ENCODE data around the gene ARHGAP26. TPM values are rescaled to one million over a fixed set of nuclear protein-coding genes. Genes with fewer than 3 reads are reported as not detected.

ARHGAP26 gene
- total and polyA plus RNA-seq, 2 donors (not counting 3 experiments of a cell fraction or from before 2014, with no cell fraction given), result 3.1 to 16.2 TPM

- Histone ChIP-seq H3K27me3 (ENCODE audit: control insufficient read depth in 2 of 2, insufficient read depth in 2 of 2, low read length in 2 of 2) (peaks cover 3 to 5% of the 10 kb centered on the region in 2 experiments), H3K9me1 (replicated peaks; ENCODE audit: control insufficient read depth, extremely low read depth, insufficient read depth, low read length) (no peaks in the 10 kb centered on the region), H3K4me2 (ENCODE audit: insufficient read depth, low read length) (no peak overlapping the region), H3K9me3 (replicated peaks; ENCODE audit: control insufficient read depth, insufficient read depth, low read length) (no peaks in the 10 kb centered on the region), H3K79me2 (ENCODE audit: control insufficient read depth, insufficient read depth, low read length) (no peaks in the 10 kb centered on the region), H3K9ac (replicated peaks; ENCODE audit: extremely low read depth, insufficient read depth, low read length) (no peak overlapping the region), H3K36me3 (ENCODE audit: control insufficient read depth in 2 of 2, extremely low read depth in 1 of 2, insufficient read depth in 2 of 2, low read length in 2 of 2) (no peaks in the 10 kb centered on the region), H2AFZ (ENCODE audit: low read depth, low read length) (no peak overlapping the region), H4K20me1 (replicated peaks; ENCODE audit: control insufficient read depth, extremely low read depth, insufficient read depth, low read length) (no peaks in the 10 kb centered on the region), H3K4me1 (ENCODE audit: control insufficient read depth, extremely low read depth, insufficient read depth, low read length) (peaks cover 16% of the 10 kb centered on the region), H3K27ac (ENCODE audit: insufficient read depth, low read depth, low read length) (no peak overlapping the region), H3K4me3 (replicated peaks in 1 of 3; ENCODE audit: insufficient read depth in 1 of 3, low read depth in 1 of 3, low read length in 3 of 3) (no peak overlapping the region)
- ChIA-PET POLR2A (no interaction called here), CTCF (interaction anchor here (0.7 to 3.3 kb wide), 6 partner anchors 9 to 275 kb away, joined by 3 to 21 read pairs (median 4); partner anchors contain the start of gene NR3C1)
- intact Hi-C loops (cut with micrococcal nuclease), result loop anchor here (5.0 to 10.0 kb wide), 4 partner anchors 54 to 1066 kb away; no protein-coding TSS in a partner anchor
- no peak for TF ChIP-seq POLR2A (IDR thresholded peaks at IDR 0.05; ENCODE audit: low read depth, low read length)
- TF ChIP-seq POLR2AphosphoS5 (IDR thresholded peaks at IDR 0.05; ENCODE audit: insufficient read depth, low read depth, low read length), result no peak
- no TSS peak for BruUV-seq (replicated peaks)
- DNase-seq (ENCODE audit: low read depth, low spot score) (no peak), FAIRE-seq (no peak)
- dilution Hi-C loops (cut with MboI; ENCODE audit: extremely low pct_ligation_motif_present, low sequenced_read_pairs), result no loop called here
These were observed 358.4 kb downstream of the ARHGAP26 start for GRCh38 chr5:143128412-143129071.

DNA sequence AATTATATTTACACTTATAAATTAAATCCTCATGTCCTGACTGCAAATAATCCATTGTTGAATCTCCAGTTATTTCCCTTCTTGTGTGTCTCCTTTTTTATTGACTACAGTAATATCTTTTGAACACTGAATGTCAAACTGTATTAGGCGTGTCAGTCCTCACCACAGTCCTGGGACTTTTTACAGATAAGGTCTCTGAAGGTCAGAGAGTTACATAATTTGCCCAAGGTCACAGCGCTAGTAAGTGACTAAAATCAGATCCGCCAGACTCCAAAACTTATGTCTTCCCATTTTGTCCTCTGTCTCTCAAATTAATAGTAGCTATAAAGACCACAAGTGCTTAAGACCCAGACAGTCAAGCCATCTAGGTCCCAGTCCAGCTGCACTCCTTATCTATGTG lies 359.0 kb downstream of the ARHGAP26 start:
- FAIRE-seq (no peak), DNase-seq (ENCODE audit: low read depth, low spot score) (no peak)
- Histone ChIP-seq H3K4me3 (replicated peaks in 1 of 3; ENCODE audit: insufficient read depth in 1 of 3, low read depth in 1 of 3, low read length in 3 of 3) (no peak overlapping the region), H3K9me1 (replicated peaks; ENCODE audit: control insufficient read depth, extremely low read depth, insufficient read depth, low read length) (no peaks in the 10 kb centered on the region), H3K4me2 (ENCODE audit: insufficient read depth, low read length) (no peak overlapping the region), H4K20me1 (replicated peaks; ENCODE audit: control insufficient read depth, extremely low read depth, insufficient read depth, low read length) (no peaks in the 10 kb centered on the region), H3K9me3 (replicated peaks; ENCODE audit: control insufficient read depth, insufficient read depth, low read length) (no peaks in the 10 kb centered on the region), H3K27me3 (ENCODE audit: control insufficient read depth in 2 of 2, insufficient read depth in 2 of 2, low read length in 2 of 2) (peaks cover 3 to 5% of the 10 kb centered on the region in 2 experiments), H3K9ac (replicated peaks; ENCODE audit: extremely low read depth, insufficient read depth, low read length) (no peak overlapping the region), H2AFZ (ENCODE audit: low read depth, low read length) (no peak overlapping the region), H3K4me1 (ENCODE audit: control insufficient read depth, extremely low read depth, insufficient read depth, low read length) (peaks cover 16% of the 10 kb centered on the region), H3K36me3 (ENCODE audit: control insufficient read depth in 2 of 2, extremely low read depth in 1 of 2, insufficient read depth in 2 of 2, low read length in 2 of 2) (no peaks in the 10 kb centered on the region), H3K27ac (ENCODE audit: insufficient read depth, low read depth, low read length) (no peak overlapping the region), H3K79me2 (ENCODE audit: control insufficient read depth, insufficient read depth, low read length) (no peaks in the 10 kb centered on the region)
- intact Hi-C loops (cut with micrococcal nuclease) (loop anchor here (5.0 to 10.0 kb wide), 4 partner anchors 53 to 1066 kb away; no protein-coding TSS in a partner anchor), dilution Hi-C loops (cut with MboI; ENCODE audit: extremely low pct_ligation_motif_present, low sequenced_read_pairs) (no loop called here)
- BruUV-seq (replicated peaks), result no TSS peak
- TF ChIP-seq EZH2 (IDR thresholded peaks at IDR 0.05; ENCODE audit: borderline replicate concordance, low read depth, low read length, severe bottlenecking) (no peak), POLR2AphosphoS5 (IDR thresholded peaks at IDR 0.05; ENCODE audit: insufficient read depth, low read depth, low read length) (no peak), POLR2A (IDR thresholded peaks at IDR 0.05; ENCODE audit: low read depth, low read length) (no peak), JUN (IDR thresholded peaks at IDR 0.05; ENCODE audit: borderline replicate concordance, insufficient read depth, insufficient read length, low read depth) (no peak), CTCF (IDR thresholded peaks at IDR 0.05; ENCODE audit: extremely low read depth in 1 of 2, insufficient read depth in 1 of 2, low read depth in 1 of 2, low read length in 2 of 2) (no peak), FOS (IDR thresholded peaks at IDR 0.05; ENCODE audit: borderline replicate concordance, insufficient read depth, low read length) (no peak), GATA2 (IDR thresholded peaks at IDR 0.05; ENCODE audit: insufficient read depth, insufficient read length, low read depth, low read length) (no peak), MYC (IDR thresholded peaks at IDR 0.05; ENCODE audit: low read depth, low read length) (no peak)
- TF ChIP-seq, protein P1, sequence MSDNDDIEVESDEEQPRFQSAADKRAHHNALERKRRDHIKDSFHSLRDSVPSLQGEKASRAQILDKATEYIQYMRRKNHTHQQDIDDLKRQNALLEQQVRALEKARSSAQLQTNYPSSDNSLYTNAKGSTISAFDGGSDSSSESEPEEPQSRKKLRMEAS (IDR thresholded peaks at IDR 0.05; ENCODE audit: insufficient read depth, insufficient read length), result no peak
- POLR2A ChIA-PET, result no interaction called here
- CTCF ChIA-PET, result interaction anchor here (0.7 to 3.3 kb wide), 4 partner anchors 9 to 68 kb away, joined by 3 to 18 read pairs (median 3); no protein-coding TSS in a partner anchor
